Measurements from ENCODE around the gene RAD23A.

Gene RAD23A

GRCh38 chr19:12933287-12934072 lies 12.2 kb upstream of the RAD23A start, which contains the start of gene FARSA (continued):
- no peak for TF ChIP-seq HIC1 (tag by site-specific recombination; IDR thresholded peaks at IDR 0.05)
- no peak; the same call in 1 of the 2 replicates for TF ChIP-seq HOXD13 (CRISPR knock-in tag; IDR thresholded peaks at IDR 0.05; ENCODE audit: borderline replicate concordance)
- no peak for TF ChIP-seq TSHZ1 (tag by site-specific recombination; IDR thresholded peaks at IDR 0.05; ENCODE audit: borderline replicate concordance)
- no peak for TF ChIP-seq ZIC2 (tag by site-specific recombination; IDR thresholded peaks at IDR 0.05)
- peak; percentile 52; the same call in 1 of the 2 replicates for TF ChIP-seq PATZ1 (tag by site-specific recombination; IDR thresholded peaks at IDR 0.05)
- TF ChIP-seq ZNF18 (tag by site-specific recombination; IDR thresholded peaks at IDR 0.05): peak; percentile 90
- TF ChIP-seq ZNF747 (tag by site-specific recombination; IDR thresholded peaks at IDR 0.05): no peak
- no peak for TF ChIP-seq ZNF366 (tag by site-specific recombination; conservative IDR thresholded peaks at IDR 0.05)
- TF ChIP-seq ZNF544 (tag by site-specific recombination; IDR thresholded peaks at IDR 0.05): no peak
- TF ChIP-seq ZNF791 (tag by site-specific recombination; IDR thresholded peaks at IDR 0.05): no peak
- no peak for TF ChIP-seq ZNF785 (tag by site-specific recombination; IDR thresholded peaks at IDR 0.05)
- no peak for TF ChIP-seq ZNF610 (tag by site-specific recombination; IDR thresholded peaks at IDR 0.05; ENCODE audit: borderline replicate concordance)
- no peak for TF ChIP-seq ZBTB10 (tag by site-specific recombination; IDR thresholded peaks at IDR 0.05)
- no peak for TF ChIP-seq ZNF114 (tag by site-specific recombination; IDR thresholded peaks at IDR 0.05)
- no peak for TF ChIP-seq ZNF19 (tag by site-specific recombination; IDR thresholded peaks at IDR 0.05; ENCODE audit: low read depth)
- no peak for TF ChIP-seq GLIS2 (tag by site-specific recombination; IDR thresholded peaks at IDR 0.05)
- no peak for TF ChIP-seq FEZF1 (tag by site-specific recombination; IDR thresholded peaks at IDR 0.05)
- no peak for TF ChIP-seq ZNF548 (tag by site-specific recombination; IDR thresholded peaks at IDR 0.05)
- no peak for TF ChIP-seq ZSCAN23 (tag by site-specific recombination; IDR thresholded peaks at IDR 0.05)
- peak; percentile 90; the same call in 1 of the 2 replicates for TF ChIP-seq ZNF2 (tag by site-specific recombination; IDR thresholded peaks at IDR 0.05)
- no peak for TF ChIP-seq PRDM2 (tag by site-specific recombination; IDR thresholded peaks at IDR 0.05; ENCODE audit: borderline replicate concordance)

All from HEK293 (cell line).